Fibroblast of peridontal ligament (primary cell): ENCODE measurements around the gene SYNDIG1.

Experiments
- DNase-seq: peaks from one replicate; pipeline ENCODE4 v3.0.0-alpha.2; 2010; ENCODE audit errors: extremely low read depth

SYNDIG1 gene

GRCh38 chr20:24674921-24675605 is 205.6 kb downstream of the SYNDIG1 start:
- DNase-seq = no peak

- no peak for DNase-seq
Observed at GRCh38 chr20:24675651-24676352, 206.4 kb downstream of the SYNDIG1 start.

- no peak for DNase-seq
Observed at GRCh38 chr20:24676353-24676977, 207.0 kb downstream of the SYNDIG1 start.

GRCh38 chr20:24676978-24677370 is 207.5 kb downstream of the SYNDIG1 start:
- DNase-seq = no peak

GRCh38 chr20:24677626-24678315 is 208.3 kb downstream of the SYNDIG1 start:
- no peak for DNase-seq

- DNase-seq = no peak
Observed at GRCh38 chr20:24678351-24679106, 209.1 kb downstream of the SYNDIG1 start.

GRCh38 chr20:24679448-24680047 is 210.1 kb downstream of the SYNDIG1 start:
- DNase-seq = no peak

GRCh38 chr20:24681634-24682495 is 212.4 kb downstream of the SYNDIG1 start:
- DNase-seq = no peak

GRCh38 chr20:24682496-24682985 is 213.1 kb downstream of the SYNDIG1 start:
- DNase-seq = no peak

GRCh38 chr20:24683676-24684075 is 214.2 kb downstream of the SYNDIG1 start:
- DNase-seq = no peak

GRCh38 chr20:24684421-24684871 is 215.0 kb downstream of the SYNDIG1 start:
- DNase-seq = no peak

GRCh38 chr20:24684956-24685691 is 215.7 kb downstream of the SYNDIG1 start:
- DNase-seq = no peak

- DNase-seq = no peak
Observed at GRCh38 chr20:24685736-24686135, 216.3 kb downstream of the SYNDIG1 start.

- DNase-seq = no peak
Observed at GRCh38 chr20:24686156-24686555, 216.7 kb downstream of the SYNDIG1 start.

- no peak for DNase-seq
Observed at GRCh38 chr20:24690408-24690807, 221.0 kb downstream of the SYNDIG1 start.

- DNase-seq = no peak
Observed at GRCh38 chr20:24691901-24692351, 222.5 kb downstream of the SYNDIG1 start.

- DNase-seq = no peak
Observed at GRCh38 chr20:24692446-24693200, 223.2 kb downstream of the SYNDIG1 start.

- no peak for DNase-seq
Observed at GRCh38 chr20:24693466-24694156, 224.2 kb downstream of the SYNDIG1 start.
